Measurements from ENCODE around the gene OCEL1. TPM values are rescaled to one million over a fixed set of nuclear protein-coding genes. Genes with fewer than 3 reads are reported as not detected.

Gene OCEL1
- total RNA-seq, 1 donor from 2014 or later = 47.8 TPM

DNA sequence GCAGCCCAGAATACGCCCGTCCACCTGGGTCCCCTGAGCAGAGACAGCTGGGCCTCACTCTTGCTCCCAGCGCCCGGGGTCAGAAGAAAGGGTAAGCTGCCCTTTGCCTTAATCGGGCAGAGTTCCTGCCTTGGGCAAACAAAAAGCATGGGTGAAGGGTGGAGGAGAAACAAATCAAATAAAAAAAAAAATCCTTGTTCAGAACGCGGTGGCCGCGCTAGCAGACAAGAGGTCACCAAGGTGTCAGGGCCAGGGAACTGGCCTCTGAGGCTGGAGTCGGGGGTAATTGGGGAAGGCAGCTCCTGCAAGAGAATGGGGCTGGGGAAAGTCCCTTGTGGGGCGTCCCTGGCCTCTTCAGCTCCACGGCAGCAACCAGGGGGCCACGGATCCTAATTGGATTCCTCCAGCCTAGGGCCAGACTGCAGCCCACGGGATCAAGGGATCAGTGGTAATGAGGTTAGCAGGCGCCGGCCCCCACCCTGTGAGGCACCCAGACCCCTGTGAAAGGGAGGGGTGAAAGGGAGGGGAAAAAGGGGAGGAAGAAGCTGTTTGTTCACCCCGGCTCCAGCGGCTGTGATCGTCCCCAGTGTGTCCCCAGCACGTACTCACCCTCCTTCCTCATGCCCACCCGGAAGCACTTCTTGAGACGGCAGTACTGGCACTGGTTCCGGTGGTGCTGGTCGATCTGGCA lies 14.2 kb downstream of the OCEL1 start:
- DNase-seq (ENCODE audit: low spot score) = no peak

DNA sequence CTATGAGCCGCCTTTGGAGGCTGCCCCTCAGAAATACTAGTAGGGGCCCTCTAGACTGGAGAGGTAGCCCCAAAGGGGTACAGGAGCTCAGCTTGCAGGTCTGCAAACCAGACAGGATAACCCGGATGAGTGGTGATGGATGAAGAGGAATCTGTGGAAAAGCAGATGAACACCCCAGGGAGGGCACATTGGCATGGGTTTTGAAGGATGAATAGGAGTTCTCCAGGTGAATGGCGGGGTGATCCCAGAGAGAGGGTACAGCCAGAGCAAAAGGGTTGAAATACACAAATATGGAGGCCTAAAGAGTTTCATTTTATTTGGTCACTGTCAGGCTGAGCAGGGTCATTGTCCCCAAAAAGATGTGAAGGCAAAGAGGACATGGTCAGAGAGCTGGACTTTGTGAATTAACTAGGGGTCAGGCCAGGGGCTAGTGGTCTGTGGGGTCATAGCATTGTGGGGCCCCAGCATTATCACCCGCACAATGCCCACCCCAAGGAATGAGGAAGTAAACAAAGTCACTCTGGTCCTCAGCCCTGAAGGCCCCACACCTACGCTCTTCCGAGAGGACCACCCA lies 14.9 kb downstream of the OCEL1 start:
- DNase-seq (ENCODE audit: low spot score) = no peak

DNA sequence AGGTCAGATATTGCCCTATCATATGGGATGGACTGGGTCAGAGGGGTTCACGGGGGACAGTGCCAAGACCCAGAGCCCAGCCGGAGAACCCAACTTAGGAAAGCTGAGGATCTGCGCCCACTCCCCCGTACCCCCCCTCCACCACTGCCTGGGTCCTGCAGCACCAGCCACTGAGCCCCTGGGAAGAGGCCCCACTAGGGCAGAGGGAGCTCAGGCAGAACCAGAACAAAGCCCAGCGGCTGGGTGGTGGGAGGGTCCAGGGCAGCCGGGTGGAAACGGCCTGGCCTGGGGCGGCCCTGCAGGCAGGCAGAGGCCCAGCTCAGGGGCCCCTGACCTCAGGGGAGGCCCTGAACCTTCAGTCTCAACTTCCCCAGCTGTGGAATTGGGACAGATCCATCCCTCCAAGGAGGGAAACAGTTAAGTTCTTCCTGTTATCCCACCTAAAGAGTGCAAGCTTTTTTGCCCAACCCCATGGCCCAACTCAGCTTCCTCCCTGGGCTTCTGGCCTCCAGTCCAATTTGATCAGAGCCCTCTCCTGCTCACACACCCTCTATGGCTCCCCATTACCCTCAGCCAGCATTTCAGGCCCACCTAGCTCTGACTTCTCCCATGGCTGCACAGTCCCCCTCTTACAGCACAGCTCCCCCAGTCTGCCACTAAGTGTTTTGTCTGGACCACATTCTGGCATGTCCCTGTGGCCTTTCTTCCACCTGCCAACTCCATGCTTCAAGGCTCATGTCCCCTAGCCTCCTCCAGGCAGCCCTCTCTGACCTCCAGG lies 16.6 kb downstream of the OCEL1 start:
- DNase-seq (ENCODE audit: low spot score) = no peak

DNA sequence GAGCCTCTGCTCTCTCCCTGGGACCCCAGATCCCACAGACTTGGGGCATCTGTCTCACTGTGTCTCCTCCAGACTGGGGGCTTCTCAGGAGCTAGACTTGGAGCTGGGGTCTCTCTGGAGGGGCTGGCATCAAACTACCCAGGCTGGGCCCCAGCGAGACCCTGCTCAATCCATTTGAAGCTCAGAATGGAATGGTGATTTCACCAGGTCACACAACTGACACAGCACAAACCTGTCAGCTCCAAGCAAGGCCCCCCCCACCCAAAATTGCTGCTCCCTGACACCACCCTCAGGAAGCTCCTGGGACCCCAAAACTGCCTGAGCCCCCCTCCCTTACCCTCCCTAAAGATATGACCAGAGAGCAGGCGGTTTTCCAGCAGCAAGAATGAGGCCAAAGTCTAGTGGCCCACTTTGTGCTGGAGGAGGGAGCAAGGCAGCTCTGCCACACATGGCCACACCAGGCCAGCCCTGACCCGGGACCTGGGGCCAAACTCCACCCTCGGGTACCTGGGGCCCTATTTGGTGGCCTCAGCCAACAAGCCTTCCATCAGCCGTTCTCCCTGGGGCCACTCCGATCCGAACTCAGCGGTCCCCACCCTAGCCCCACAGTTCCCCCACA lies 17.3 kb downstream of the OCEL1 start:
- no peak for DNase-seq (ENCODE audit: low spot score)

DNA sequence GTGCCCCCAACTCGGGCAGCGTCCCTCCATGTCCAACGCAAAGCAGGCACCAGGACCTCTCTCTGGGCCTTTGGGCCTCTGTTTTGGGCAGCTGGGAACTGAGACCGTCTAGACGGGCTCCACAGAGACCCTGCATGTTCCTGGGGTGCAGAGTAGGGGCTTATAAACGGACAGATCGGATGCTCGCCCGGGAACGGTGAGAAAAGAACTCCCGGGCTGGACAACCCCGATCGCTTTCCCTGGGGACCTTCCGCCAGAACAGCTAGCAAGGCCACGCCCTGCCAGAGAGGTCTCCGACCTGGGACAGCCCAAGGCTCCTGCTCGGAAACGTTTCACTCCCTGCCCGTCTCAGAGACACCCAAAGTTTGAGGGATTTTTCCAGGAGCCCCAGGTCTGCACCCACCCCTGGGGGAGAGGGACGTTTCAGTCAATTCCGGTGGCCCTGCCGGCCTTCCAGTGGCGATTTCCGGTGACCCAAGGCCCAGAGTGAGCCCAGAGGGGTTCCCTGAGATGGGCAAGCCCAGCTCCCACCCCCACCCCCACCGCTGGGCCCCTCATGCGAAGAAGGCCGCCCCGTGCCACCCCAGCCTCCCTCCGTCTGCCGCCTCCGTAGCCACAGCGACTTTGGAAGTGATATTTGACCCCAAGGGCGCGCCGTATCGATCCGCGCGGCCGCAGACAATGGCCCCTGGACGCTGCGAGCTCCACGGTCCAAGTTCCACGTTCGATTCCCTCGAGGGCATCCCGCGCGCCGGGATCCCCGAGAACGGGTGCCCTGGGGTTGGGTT lies 18.0 kb downstream of the OCEL1 start:
- DNase-seq (ENCODE audit: low spot score) = peak; percentile 44

DNA sequence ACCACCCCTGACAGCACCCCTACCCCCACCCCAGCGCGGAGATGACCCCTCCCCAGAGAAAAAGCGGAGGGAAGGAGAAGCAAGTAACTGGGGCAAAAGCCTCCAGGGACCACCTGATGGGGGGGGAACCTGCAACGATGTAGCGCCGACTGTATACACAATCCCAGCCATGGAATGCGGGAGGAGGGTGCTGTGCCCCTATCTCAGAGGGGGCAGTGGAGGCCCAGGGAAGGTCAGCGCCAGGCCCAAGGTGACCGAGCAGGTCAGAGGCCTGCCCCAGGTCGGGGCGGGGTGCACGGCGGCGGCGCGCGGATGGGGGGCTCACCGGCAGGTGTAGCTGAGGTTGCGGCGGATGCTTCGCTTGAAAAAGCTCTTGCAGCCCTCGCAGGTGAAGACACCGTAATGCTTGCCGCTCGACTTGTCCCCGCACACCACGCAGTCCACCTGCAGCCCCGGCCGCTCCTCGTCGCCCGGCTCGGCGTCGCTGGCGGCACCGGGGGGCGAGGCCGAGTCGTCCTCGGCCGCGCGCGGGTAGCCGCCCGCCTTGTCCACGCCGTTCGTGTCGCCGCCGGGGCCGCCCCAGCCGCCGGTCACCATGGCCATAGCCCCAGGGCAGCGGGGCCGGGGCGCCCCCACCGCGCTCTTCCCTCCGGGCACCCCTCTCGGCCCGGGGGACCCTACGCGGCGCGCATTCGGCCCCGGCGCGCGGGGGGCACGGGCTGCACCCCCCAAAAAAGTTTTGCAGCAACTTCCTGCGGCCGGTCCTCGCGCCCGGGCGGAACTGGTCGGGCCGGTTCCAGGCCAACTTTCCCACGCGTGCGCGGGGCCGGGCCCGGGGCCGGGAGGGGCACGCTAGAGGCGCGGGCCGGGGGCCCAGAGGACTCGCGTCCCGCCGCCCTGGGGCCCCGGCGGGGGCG lies 18.9 kb downstream of the OCEL1 start:
- DNase-seq (ENCODE audit: low spot score) = peak; percentile 31

DNA sequence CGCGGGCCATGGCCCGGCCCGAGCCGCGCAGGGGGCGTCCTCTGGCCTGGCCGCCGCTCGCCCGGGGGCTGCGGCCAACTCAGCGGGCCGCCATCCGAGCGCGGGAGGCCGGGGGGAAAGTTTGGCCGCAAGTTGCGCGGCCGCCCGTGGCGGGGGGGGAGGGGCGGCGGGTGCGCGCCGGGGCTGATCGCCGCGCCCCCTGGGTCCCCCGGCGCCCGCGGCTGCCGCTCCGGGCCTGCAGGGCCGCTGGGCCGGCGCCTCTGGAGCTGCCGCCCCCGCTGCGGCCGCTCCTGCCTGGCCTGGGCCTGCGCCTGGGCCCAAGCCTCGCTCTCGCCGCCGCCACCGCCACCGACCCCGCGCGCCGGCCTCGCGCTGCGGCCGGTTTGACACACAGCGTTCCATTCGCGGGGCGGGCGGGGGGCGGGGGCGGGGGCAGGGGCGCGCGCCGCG lies 19.5 kb downstream of the OCEL1 start, which contains the start of gene NR2F6:
Gene NR2F6 (minus strand): TSS at position 385 of the 450 bp plus-strand sequence. CDS start 699 bp downstream, outside the sequence.
- no peak for DNase-seq (ENCODE audit: low spot score)

DNA sequence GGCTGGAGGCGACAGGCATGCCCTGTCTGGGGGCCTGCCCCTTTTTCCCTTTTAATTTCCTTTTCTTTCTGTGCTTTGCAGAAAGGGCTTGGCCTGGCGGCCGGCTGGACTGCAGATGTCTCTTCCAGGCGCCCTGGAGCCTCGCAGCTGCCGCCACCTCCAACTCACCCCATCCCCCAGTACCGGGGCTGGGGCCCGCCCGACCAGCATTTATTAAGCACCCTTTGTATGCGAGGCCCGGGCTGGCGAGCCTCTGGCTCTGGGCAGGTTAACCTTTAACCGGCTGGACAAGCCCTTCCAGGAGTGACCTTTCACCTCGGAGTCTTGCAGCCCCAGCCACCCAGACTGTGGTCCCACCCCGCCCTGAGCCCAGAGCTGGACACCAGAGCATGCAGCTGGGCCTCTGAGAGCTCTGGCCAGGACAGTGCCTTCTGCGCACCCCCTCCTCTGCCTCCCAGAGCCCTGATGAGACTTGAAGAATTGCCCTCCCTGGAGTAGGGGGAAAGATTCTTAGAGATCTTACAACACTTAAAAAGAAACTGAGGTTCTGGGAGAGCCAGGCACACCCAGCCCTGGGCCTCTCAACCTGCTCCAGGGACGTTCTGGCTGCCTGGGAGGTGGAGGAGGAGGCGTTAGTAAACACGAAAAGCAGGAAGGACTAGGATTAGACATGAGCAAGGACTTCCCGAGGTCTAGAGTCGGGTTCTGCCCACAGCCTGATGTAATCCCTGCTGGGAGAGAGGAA lies 20.8 kb downstream of the OCEL1 start:
- peak; percentile 25 for DNase-seq (ENCODE audit: low spot score)

DNA sequence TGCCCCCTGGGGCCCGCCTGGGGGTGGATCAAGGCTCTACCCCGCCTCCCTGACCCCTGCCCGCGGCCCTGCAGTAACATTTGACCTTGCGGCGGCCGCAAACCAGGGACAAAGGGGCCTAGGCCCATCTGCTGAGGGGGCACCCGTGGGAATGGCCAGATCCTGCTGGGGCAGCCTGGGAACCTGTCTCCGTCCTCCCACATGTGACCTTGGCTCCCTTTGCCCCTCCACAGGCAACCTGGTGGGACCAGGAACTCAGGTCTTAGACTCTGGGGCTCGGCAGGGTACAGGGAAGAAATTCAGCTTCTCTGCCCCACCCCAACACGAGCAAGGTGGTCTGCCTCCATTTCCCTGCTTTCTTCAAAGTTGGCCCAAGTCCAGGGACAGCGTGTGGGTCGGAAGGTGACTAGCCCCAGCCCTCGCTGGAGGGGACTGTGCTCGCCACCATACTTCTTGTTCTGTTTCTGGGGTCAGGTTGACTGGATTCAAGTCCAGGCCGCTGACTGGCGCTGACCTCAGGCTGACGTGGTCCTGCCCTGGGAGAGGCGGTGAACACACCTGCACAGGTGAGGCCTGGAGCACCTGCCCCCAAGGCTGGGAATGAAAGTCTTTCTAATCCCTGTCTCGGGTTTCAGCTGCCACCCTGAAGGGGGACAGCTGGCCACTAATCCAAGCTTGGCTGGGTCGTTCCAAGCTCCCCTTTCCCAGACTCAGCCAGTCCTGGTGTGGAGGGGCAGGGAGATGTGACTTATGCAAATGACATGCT lies 22.2 kb downstream of the OCEL1 start:
- no peak for DNase-seq (ENCODE audit: low spot score)

DNA sequence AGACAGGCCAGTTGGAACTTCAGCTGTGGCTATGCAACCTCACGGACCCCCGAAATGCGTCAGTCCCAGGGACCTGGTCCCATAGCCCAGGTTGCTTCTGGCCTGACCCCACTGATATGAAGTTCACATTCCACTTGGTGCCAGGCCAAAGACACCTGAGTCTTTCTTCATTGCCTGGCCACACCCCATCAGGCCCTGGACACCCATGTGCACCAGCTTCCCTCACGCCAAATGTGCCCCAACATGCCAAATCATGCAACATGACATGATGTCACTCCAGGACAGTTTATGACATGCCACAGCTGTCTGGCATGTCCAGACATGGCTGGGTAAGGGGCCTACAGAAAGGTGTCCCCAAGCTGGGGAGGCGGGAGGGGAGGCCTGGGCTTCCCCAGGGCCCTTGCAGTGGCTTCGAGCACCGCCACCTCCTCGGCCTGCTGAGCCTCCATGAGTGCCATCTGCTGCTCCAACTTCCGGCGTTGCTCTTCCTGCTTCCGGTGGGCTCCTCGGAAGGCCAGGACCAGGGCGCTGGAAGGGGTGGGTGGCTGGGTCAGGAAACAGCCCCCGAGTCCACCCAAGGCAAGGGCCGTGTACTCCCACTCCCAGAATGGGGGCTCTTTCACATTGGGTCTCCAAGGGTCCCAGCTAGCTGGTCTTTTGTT lies 24.0 kb downstream of the OCEL1 start:
- no peak for DNase-seq (ENCODE audit: low spot score)

DNA sequence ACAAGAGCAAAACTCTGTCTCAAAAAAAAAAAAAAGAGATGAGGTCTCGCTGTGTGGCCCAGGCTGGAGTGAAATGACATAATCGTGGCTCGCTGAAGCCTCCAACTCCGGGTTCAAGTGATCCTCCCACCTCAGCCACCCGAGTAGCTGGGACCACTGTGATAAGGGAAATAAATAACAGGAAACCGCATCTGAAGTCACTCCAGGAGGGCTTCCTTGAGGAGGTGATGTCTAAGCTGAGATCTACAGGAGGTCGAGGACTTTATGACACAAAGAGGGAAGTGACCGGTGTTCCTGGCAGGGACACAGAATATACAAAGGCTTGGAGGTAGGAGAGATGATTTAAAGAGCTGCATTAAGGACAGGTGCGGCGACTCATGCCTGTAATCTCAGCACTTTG lies 28.6 kb downstream of the OCEL1 start:
- DNase-seq (ENCODE audit: low spot score) = no peak

DNA sequence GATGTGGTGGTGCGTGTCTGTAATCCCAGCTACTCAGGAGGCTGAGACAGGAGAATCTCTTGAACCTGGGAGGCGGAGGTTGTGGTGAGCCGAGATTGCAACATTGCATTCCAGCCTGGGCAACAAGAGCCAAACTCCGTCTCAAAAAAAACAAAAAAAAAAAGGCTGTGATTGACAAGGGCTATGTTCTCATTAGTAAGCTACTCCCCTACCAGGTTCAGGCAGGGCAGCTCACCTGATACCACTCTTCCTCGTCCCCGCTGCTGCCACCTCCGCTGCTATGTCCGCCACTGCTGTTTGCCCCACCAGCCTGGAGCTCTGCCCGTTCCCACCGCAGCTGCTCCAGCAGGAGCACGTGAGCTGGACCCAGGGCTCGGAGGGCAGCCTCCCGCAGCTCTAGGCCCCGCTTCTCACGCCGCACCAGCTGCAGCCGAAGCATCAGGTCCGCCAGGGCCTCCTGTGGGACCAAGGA lies 29.2 kb downstream of the OCEL1 start:
- DNase-seq (ENCODE audit: low spot score) = no peak

DNA sequence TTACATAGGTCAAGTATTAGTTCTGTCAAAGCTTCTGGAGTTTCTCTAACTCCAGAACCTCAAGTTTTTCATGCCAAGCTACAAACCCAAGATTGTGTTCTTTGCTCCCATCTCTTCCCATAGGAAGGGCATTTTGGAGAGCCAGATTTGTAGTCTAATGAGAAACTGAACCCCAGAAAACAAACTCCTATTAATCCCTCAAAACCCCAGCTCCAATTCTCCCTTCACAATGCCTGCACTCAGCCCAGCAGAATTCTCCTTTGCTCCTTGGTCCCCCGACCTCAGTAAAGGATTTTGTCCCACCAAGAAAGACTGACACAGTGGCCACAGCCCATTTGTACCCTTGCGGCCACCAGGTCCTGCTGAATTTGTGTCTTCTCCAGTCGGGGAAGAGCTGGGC lies 30.1 kb downstream of the OCEL1 start:
- DNase-seq (ENCODE audit: low spot score) = no peak

DNA sequence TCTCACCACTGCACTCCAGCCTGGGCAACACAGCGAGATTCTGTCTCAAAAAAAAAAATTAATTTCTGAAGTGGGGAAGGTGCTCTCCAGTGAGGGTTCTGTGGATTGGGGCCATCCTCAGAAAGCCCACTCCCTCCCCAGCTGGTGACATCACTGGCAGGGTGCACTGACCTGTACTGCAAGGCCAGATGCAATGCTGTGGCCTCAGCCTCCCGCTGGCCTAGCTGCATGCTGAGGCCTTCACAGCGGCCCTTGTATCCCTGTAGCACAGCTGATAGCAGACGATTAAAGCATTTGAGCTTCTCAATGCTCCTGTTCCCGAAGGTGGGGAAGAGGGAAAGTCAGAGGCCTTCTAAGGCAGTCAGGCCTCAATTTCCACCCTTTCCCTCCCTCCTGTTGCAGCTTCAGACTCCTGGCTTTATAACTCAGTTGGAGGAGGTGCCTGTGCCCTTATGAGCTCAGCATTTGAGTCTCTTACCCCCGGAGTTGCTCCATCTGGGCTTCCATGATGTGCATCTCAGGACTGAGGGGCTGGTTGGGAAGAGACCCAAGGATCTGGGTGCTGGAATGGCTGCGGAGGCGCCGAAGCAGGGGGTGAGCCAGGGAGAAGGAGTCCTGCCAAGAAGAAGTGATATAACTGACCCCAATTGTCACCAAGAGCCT lies 33.2 kb downstream of the OCEL1 start:
- DNase-seq (ENCODE audit: low spot score) = no peak

DNA sequence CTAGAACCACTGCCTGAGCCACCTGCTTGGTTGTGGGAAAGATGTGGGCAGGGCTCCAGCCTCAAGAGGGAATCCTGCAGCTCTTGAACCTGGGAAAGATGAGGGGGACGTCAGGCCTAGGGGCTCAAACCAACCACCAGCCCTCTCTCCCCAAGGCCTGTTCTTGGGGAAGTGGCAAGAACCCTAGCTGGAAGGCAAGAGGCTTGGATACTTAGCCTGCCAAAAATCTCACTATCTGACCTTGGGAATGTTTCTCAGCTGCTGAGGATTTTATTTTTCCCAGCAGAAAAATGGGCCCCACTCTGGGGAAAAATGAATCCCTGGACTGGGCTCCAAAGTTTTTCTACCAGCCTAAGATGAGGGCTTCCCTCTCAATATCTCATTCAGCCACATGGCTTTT lies 33.9 kb downstream of the OCEL1 start:
- no peak for DNase-seq (ENCODE audit: low spot score)

DNA sequence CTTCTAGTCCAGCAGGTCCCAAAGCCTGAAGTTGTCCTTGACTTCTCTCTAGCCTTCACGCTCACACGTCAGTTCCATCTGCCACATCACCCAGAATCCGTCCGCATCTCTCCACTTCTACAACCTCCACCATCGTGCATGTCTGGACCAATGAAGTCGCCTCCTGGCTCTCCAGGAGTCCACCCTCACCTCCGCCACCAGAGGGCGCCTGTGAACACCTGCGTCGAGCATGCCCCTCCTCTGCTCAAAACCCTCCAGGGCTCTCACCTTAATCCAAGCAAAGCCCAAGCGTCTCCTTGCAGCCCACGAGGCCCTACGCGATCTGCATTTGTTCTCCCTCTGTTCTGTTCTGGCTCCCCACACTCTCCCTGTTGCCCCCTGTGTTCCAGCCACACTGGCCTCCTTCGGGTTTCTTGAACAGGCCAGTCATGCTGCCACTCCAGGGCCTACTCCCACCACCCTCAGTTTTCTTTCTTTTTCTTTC lies 34.9 kb downstream of the OCEL1 start:
- DNase-seq (ENCODE audit: low spot score) = peak; percentile 82

DNA sequence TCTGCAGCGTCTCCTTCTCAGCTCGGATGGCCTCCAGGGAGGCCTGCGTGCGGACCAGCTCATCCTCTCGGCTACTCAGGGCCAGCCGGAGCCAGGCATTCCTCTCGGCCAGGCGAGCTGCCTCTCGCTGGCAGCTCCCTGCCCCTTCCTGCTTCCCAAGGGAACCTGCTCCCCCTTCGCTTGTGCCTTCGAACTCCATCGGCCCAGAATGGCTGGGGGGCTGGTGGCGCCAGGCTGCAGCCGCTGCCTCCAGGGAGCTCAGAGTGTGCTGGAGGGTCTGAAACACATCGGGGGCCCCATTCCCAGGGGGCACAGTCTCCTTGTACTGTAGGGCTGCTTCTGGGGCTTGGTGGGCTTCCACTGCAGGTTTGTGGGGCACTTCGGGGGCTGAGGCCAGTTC lies 36.5 kb downstream of the OCEL1 start:
- no peak for DNase-seq (ENCODE audit: low spot score)

Measured in mucosa of gallbladder (tissue), 1 donor.